ENCODE results near the gene HDAC3.

The HDAC3 gene

DNA sequence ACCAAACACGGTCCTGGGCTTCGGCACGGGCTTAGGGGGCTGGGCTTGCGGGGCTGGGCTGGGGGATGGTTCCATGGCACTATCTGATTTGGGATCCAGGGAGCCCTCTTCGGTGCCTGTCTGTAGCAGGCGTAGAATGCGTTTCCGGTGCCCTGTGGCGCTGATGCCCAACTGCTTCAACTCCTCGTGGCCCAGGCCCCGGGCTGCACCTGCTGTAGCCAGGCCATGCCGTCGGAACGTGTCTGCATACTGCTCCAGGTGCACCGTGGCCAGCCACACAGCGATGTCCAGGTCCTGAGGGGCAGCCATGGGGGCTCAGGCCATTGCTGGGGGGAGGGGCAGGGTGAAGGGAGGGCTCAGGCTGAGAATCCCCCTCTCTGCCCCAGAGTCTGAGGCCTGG is 43.5 kb upstream of the HDAC3 start:
- DNase-seq (ENCODE audit: low read depth), result no peak
- TF ChIP-seq, protein P1, sequence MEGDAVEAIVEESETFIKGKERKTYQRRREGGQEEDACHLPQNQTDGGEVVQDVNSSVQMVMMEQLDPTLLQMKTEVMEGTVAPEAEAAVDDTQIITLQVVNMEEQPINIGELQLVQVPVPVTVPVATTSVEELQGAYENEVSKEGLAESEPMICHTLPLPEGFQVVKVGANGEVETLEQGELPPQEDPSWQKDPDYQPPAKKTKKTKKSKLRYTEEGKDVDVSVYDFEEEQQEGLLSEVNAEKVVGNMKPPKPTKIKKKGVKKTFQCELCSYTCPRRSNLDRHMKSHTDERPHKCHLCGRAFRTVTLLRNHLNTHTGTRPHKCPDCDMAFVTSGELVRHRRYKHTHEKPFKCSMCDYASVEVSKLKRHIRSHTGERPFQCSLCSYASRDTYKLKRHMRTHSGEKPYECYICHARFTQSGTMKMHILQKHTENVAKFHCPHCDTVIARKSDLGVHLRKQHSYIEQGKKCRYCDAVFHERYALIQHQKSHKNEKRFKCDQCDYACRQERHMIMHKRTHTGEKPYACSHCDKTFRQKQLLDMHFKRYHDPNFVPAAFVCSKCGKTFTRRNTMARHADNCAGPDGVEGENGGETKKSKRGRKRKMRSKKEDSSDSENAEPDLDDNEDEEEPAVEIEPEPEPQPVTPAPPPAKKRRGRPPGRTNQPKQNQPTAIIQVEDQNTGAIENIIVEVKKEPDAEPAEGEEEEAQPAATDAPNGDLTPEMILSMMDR (conservative IDR thresholded peaks at IDR 0.05; ENCODE audit: low read depth, low read length), result no peak
- no peak overlapping the region for H3K4me3 ChIP-seq (ENCODE audit: low read length)

DNA sequence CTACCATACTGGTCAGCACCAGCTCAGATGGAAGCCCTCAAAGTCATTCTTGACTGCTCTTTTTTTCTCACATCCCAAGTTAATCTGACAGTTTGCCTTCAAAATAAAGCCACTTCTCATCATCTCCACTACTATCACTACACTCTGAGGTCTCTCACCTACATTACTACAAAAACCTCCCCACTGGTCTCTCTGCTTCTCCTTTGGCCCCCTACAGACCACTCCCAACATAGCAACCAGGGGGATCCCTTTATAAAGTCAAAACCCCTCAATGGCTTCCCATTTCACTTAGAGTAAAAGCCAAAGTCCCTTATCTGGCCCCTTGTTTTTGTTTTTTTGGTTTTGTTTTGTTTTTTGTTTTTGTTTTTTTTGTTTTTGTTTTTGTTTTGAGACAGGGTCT is 40.8 kb upstream of the HDAC3 start:
- TF ChIP-seq, protein P1 (conservative IDR thresholded peaks at IDR 0.05; ENCODE audit: low read depth, low read length), result peak; percentile 45
- no peak overlapping the region for H3K4me3 ChIP-seq (ENCODE audit: low read length)

DNA sequence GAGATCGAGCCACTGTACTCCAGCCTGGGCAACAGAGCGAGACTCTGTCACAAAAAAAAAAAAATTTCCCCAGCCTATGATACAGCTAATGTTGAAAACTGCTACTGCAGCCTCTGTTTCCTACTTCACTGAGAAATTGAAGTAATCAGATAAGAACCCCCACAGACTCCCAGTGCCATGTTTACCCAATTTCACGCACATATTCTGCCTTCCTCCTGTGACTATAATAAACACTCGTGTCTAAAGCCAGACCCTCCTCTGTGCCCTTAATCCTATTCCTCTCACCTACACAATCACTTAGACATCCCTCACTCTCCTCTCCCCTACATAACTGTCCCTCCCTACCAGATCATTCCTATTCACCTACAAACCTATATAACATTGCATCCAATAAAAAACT is 39.0 kb upstream of the HDAC3 start:
- DNase-seq (ENCODE audit: low read depth), result no peak
- H3K4me3 ChIP-seq (ENCODE audit: low read length), result no peak overlapping the region
- TF ChIP-seq, protein P1 (conservative IDR thresholded peaks at IDR 0.05; ENCODE audit: low read depth, low read length), result no peak

More for the DNA sequence above, 40.8 kb upstream of the HDAC3 start:
- no peak for DNase-seq (ENCODE audit: low read depth)

DNA sequence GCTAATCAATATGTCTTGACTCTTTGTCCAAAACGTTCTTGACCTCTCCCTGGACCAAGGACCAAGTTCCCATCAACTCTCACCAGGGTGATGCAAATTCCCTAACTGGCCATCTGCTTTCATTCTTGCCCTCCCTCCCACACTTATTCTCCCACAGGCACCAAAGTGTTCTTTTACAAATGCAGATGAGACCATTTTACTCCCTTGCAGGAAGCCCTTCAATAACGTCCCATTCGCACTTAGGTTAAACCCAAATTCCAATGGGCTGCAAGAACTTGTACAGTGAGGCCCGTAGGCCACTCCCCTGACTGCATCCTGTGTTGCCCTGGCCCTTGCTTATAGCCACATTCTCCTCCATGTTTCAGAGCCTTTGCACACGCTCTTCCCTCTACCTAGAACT is 38.1 kb upstream of the HDAC3 start:
- no peak overlapping the region for H3K4me3 ChIP-seq (ENCODE audit: low read length)
- no peak for DNase-seq (ENCODE audit: low read depth)
- TF ChIP-seq, protein P1 (conservative IDR thresholded peaks at IDR 0.05; ENCODE audit: low read depth, low read length), result no peak

DNA sequence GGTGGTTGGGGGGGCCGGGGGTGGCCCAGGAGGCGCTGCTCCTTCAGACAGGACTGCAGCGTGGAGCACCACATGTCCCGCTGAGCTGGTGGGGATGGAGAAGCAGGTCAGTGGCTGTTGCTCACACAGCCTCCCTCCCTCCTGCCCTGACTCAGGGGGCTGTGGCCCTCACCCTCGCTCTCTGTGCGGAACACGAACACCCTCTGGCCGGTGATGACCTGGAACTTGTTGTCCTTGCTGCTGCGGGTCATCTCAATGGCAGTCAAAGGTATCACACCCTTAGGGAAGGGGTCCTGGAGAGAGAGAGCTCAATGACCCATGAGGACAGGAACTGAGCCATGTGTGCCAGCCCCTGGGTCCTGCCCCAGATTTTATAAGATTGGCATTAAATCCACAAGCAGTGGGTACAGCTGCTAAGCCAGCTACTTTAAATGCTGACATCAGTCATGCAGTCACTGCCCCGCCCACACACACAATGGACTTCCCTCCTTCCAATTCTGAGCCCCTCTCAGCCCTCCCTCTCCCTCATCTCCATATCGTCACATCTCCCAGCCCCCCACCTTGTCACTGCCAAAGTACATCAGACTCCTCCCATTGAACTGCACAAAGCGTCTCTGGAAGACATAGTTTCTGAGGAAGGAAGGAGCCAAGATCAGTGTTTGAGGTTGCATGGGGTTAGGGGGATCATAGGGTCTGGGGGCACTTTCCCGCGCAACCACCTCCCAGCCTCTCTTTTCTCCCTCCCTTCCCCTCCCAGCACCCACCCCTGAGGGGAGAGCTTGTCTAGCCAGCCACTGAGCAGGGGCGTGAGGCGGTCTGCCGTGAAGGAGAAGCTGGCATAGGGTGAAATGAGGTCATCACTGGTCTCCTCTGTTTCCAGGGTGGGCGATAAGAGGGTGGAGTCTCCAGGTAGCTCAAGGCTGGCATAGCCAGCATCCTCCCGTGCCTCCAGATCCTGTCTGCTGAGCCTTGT is 36.5 kb upstream of the HDAC3 start:
- DNase-seq (ENCODE audit: low read depth), result no peak

DNA sequence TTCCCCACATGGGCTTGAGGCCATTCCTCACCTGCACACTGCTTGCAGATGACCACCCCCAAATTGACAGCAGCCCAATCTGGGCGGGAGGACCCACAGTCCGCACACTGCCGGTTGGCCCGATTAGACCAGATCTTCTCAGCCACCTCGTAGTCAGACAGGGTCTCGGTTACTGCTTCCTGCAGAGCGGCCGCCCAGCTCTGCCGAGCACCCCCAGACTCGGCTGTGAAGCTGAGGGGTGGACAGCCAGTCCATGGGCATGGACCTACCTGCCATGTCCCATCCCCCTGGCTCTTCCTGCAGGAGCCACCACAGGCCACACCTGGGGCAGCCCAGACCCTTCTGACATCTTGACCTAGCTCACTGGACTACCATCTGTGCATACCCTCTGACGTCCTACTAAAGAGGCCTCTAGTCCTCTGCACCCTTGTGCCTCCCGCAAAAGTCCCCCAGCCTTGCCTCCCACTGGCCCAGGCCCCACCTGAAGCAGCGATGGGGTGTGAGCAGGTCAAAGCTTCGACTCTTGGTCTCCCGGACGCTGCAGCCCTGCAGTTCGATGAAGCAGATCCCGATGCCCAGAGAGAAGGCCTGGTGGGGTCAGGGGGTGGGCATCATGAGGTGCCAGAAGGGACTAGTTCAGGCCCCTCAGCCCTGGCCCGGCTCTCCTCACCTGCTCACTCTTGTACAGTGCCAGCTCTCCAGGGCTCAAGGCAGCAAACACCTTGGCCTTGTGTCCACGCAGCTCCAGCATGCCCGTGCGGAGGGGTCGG is 35.6 kb upstream of the HDAC3 start:
- H3K4me3 ChIP-seq (ENCODE audit: low read length), result no peak overlapping the region
- TF ChIP-seq, protein P1 (conservative IDR thresholded peaks at IDR 0.05; ENCODE audit: low read depth, low read length), result no peak
- DNase-seq (ENCODE audit: low read depth), result no peak

More for the DNA sequence above, 36.5 kb upstream of the HDAC3 start:
- TF ChIP-seq, protein P1 (conservative IDR thresholded peaks at IDR 0.05; ENCODE audit: low read depth, low read length), result no peak
- H3K4me3 ChIP-seq (ENCODE audit: low read length), result no peak overlapping the region
